Left renal pelvis (tissue), 4 donors: ENCODE results near the gene KIRREL3. TPM values are rescaled to one million over a fixed set of nuclear protein-coding genes. Genes with fewer than 3 reads are reported as not detected.

Experiments used
- DNase-seq, 4 donors: peaks; one replicate each; pipeline ENCODE4 v3.0.0-alpha.2; 2013; ENCODE audit warnings: low read depth in 4 of 4, low spot score in 3 of 4
- polyA plus RNA-seq, 4 donors: library from polyadenylated mRNA; unstranded; fragments of 120-200 nt; gene quantifications; one replicate each; pipeline ENCODE4 v1.2.1, GENCODE V29; 2013; ENCODE audit not compliant: insufficient read length in 4 of 4

The KIRREL3 gene
- polyA plus RNA-seq, 4 donors, result 1.9 to 11.5 (median 2.3) TPM

DNA sequence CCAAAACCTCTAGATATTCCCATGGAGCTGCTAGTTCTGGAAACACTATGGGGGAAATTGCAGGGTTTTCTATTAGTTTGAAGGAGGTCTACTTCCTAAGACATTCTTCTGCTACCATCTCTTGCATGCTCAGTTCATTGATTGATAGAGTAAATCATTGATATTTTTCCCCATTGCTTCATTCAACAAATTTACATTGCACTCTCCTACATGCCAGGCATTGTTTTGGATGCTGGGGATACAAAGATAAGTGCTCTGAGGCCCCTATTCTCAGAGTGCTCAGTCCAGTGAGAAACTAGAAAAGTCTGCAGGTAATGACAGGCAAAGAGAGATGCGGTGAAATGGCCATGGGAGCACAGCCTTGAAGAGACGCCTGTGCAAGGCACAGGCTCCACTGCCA lies 313.1 kb downstream of the KIRREL3 start:
- DNase-seq, result no peak

DNA sequence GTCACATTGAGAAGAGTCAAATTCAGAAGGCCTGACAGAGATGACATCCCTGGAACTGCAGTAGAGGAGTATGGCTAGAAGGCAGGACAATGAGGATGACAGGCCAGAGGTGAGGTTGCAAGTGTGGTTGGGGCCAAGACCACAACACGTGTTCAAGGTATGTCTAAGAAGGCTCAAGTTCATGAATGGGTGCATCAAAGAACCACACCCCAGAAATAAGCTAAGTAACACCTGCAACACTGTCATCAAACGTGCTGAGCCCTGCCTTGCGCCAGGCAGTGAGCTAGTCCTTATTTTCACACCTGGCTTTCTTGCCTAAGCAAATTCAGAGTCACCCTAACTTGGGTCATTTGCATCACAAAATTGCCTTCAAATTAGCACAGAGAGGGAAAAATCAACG lies 313.6 kb downstream of the KIRREL3 start:
- no peak for DNase-seq

DNA sequence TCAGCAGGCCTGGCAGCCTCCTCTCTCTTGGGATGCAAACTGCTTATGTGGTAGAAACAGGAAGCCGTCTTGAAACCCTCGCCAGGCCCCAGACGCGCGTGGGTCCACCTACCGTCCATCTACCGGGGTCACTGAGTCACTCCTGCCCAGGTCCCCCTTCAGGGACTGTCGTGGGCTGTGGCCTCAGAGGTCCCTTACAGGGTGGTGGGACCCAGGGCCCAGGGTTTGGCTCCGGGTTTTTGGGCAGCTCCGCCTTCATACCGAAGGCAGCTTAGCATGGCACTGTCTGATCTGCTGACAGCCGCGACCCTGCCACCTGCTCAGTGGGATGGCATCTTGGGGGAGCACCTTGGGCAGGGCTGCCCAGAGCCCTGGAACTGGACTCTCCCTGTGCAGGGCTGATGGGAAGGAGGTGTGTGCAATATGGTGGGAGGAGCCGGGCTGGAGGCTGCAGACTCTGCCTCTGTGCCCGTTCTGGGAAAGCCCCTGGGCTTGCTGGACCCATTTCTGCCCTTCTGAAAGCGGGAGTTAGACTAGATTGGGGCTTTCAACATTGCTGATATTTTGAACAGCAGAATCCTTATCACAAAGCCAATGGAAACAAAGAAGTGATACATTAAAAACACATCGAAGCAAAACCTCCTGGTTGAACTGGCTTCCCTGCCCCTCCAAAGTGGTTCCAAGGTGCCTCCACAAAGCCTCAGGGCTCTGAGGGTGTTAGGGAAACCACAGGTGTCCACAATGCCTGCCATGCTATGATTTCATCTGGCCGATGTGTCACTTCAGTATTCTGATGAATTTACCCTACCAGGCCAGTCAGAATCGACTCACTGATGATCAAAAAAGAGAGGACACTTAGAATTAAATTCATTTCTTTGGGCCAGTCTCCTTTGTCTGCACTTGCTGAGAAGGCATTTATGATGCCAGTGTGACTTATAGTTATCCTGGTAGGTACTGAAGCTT lies 316.5 kb downstream of the KIRREL3 start:
- DNase-seq, result no peak

DNA sequence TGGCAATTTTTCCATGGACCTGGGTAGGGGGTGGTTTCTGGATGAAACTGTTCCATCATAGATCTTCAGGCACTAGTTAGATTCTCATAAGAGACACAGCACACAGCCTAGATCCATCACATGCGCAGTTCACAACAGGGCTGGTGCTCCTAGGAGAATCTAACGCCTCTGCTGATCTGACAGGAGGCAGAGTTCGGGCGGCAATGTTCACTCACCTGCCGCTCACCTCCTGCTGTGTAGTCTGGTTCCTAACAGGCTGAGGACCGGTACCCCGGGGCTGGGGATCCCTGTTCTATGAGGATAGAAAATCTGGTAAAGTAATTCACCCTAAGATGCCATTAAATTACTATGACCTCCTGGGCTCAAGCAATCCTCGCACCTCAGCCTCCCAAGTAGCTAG lies 318.0 kb downstream of the KIRREL3 start:
- DNase-seq, result no peak

DNA sequence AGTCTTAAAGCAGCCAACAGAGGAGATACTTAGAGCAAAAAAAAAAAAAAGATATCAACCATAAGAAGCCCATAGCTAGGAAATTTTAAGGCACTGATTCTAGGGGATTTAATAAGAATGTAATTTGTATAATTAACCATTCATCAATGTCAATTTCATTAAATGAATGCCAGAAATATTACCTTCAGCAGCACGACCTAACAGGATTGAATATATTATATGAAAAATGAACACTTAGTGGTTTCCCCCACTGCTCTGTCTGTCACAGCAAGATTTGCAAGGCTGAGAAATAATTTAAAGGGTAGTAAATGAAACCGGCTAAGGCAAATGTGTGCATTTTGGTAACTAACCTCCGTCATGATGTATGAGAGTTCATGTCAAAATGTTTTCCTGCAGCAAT lies 319.9 kb downstream of the KIRREL3 start:
- no peak for DNase-seq

DNA sequence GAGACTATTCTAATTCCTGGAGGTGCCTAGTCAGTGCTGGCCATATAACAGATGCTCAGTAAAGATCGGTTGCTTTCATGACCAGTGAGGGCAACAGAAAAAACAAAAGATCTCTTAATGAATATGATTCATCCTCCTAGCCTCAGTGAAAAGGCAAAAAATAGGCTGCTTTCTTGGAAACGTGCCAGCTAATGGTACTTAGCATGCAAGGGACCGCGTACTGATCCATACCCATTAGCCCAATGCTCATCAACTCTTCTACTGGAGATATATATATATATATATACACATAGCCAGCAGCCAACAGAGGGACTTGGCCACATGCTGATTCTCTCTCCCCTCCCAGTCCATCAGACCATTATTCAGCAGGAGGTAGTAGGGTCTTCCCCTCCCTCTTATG lies 320.4 kb downstream of the KIRREL3 start:
- DNase-seq, result no peak

DNA sequence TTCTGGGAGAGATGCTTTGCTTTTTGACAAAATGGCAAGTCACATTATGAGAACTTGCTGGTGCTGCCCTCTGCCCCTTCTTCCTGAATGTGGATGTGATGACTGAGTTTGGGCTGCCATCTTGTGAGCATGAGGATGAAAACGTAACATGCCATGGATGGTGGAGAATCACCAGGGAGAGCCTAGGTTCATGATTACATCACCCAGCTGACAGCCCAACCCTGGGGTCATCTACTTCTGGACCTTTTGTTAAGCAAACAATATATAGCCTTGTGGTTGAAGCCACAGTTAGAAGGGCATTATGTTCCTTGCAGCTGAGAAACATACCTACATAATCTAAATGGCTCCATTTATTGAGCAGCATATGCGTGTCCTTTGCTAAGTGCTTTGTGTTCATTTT lies 321.5 kb downstream of the KIRREL3 start:
- DNase-seq, result no peak

DNA sequence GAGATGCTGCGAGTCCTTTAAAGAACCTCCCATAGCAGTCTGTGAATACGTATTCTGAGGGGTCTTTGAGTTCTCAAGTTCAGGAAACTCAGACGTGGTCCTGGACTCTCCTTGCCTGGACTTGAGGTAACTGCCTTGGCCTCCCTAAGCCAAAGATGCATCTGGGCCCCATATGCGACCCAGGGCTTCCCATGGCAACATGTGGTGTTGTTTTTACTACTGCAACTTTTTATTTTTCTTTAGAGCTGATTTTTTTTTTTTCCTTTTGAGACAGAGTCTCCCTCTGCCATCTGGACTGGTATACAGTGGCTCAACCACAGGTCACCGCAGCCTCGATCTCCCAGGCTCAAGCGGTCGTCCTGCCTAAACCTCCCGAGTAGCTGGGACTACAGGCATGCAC lies 324.0 kb downstream of the KIRREL3 start:
- no peak for DNase-seq

DNA sequence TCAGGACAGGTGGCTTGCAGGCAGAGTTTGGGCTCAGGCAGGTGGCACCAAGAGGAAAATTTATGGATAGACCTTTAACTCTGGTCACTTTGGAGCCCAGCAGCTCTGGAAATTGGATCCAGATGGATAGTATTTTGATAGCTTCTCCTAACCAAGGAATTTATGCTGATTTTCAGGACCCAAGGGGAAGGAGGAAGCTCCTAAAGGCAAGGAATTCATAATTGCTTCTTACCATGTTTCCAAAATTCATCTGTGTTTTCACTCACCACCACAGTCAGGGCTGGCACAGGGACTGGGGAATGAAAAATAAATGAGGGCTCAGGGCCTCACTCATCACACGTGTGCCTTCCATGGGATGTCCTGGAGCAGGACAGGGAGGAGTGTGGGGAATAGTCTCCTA lies 327.3 kb downstream of the KIRREL3 start:
- DNase-seq, result no peak

DNA sequence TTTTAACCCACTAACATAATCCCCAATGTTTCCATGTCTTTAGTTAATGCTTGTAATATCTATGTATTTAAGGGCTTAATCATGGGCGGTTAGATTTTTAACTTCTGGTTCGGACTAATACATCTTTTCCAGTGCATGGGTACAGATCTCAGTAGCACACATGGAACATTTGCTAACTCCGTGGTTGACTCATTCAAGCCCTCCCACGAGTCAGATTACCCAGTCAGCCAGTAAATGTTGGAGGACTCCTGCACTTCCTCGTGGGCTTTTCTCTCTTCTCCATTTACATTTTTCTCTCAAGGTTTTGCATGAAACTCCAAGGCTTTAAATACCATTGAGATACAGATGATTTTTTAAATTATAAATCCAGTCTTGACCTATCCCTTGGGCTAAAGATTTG lies 331.2 kb downstream of the KIRREL3 start:
- no peak for DNase-seq

DNA sequence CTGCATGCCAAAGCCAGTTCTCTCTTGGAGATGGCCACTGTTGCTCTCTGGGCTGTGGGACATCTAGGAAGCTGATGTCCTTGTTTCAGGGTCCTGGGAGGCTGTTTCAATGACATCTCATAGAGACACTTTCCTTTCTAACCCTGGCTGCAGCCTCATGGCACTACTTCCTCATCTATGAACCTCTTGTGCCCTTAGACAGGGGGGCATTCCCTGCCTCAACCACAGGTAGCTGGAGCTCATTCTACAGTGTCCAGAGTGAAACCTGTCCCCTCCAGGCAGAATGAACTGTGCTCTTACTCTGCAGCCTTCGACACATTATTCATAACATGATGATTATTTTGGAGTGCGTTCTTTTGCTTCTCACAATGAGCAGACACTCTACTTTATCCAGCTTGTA lies 335.9 kb downstream of the KIRREL3 start:
- no peak for DNase-seq

DNA sequence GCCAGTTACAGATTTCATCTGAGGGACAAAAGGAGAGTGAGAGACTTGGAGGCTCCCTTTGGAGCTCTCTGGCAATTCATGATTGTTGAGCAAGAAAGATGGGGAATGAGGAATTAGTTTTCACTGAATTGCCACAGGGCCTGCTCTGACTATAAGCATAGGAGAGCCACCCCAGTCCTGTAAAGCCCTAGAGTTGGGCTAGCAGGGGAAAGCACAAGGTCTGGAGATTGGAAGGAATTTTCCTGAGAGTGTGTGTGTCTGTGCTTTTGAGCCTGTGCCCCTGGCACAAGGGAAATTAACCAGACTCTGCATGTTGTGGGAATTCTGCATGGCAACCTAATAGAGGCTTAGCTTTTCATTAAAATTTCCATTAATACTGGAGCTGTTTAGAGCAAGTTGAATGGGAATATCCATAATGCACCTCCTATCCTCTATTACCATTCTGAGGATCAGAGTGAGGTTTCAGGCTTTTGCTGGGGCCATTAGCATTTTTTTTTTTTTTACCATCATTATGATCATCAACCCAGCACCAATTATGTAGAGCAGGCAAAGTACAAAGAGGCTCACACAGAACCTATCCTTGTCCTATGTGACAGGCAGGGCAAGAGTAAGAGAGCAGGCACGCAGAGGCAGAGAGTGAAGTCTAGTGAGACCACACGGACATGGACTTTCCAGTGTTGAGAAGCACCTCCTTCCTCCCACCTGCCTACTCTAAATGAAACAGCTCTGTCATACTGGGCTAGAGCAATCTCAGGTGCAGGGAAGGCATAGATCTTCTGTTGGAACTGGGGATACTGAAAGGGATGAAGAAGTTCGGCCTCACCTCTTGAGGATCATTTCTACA lies 336.6 kb downstream of the KIRREL3 start:
- DNase-seq, result no peak

DNA sequence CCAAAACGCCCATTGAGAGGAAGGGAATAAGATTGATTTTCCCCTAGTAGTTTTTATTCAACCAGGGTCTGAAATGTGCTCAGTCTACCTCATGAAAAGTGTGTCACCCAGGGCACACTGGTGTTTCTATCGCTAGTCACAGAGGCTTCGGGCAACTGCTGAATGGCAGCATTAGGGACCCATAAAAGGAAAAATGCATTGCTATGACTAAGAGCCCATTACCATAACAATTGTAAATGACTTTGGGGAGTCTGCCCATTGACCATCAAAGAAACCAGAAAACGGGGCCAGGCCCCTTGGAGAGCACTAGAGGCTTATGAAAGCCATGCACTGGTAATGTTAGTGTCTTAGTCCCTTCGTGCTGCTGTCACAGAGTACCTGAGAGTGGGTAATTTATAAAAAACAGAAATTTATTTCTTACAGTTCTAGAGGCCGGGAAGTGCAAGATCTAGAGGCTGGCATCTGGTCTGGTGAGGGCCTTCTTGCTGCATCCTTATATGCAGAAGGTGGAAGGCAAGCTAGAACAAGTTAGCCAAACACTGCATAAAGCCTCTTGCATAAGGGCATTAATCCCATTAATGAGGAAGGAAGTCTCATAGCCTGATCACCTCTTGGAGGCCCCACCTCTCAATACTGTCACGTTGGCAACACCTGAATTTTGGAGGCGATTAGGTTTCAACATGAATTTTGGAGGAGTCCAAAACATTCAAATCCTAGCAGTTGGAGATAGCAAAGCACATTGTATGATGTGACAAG lies 338.4 kb downstream of the KIRREL3 start:
- DNase-seq, result no peak

DNA sequence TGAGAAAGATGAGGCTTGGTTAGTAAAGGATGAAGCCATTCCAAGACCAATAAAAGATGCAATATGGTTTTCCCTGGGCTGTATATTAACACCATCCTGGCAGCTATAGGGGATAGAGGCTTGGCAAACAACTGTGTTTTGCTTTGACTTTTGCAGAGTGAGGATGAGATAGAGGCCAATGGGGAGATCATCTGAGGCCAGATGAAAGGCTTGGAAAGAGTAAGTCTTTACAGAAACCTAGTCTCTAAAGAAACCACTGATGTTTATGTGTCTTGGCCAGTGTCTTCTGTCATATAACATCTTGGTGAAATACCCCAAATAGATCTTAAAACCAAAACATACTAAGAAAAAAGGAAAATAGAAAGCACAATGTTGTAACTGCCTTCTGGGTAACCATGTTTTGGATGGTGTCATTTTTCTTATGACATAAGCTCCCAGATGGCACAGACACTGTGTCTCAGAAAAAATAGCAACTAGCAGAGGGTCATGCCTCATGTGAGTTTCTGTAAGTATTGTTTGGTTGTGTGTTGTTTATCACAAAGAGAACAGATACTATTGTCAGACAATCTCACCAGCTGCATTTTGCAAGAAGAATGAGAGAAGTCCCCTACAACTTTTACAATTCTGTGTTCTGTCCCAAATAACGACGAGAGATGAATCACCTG lies 339.7 kb downstream of the KIRREL3 start:
- DNase-seq, result no peak

DNA sequence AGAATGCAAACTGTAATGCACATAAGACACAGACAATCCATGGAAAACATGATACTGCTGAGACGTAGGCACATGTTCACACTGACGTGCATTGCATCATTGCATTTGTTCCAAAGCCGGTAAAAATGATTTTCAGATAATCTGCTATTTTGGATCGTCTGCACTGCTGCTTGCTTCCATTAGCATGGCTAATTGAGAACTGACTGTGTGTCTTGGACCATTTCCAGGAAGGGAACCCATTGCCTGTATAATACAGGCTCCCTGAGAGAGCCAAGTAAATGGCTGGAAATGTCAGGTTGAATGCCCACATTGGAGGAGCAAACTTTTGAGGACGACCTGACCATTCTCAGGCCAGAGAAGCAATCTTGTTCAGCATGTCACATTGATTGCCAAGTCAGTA lies 340.2 kb downstream of the KIRREL3 start:
- DNase-seq, result no peak

DNA sequence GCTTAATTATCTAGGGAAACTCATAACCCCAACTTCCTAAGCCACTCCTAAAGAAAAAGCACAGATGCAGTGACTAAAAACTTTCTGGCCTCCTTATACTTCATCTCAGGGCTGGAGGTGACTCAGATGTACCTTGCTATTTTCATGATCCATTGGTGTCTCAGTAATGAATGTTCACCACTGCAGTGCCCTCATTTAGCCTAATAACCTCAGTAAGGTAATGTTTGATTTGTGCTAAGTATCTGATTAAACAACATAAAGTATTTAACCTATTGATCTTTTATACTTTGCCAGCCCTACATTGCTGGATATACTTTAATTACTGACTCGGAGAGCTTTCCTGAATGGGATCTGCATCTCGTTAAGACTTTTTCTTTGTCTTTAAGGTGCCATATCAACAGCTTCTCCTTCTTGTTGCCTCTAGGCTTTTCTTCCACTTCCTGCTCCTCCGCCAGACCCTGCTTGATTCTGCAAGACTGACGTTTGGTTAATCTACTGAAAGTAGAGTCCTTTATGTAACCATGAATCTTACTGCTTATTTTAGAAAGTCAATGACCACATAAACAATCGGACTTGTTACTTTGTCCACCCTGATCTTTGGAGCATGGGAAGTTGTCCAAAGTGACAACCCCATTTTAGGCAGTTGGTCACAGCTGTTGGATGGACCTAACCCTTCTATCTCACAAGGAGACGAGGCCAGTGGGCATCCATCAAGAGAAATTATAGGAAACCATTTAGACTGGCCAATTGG lies 342.1 kb downstream of the KIRREL3 start:
- no peak for DNase-seq

DNA sequence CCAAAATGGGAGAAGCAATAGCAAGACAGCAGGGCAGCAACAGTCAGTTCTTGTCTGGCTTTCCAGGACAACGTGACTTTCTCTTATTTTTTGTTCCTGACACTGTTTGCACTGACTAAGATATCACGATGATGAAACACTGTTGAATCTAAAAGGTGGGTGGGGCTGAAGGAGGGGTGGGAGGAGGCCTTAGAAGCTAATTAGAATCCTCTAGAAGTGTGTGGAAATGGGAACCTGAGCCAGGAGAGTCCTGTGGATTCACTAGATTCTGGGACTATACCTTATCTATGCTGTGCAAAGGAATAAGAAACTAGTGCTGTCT lies 344.8 kb downstream of the KIRREL3 start:
- no peak for DNase-seq

DNA sequence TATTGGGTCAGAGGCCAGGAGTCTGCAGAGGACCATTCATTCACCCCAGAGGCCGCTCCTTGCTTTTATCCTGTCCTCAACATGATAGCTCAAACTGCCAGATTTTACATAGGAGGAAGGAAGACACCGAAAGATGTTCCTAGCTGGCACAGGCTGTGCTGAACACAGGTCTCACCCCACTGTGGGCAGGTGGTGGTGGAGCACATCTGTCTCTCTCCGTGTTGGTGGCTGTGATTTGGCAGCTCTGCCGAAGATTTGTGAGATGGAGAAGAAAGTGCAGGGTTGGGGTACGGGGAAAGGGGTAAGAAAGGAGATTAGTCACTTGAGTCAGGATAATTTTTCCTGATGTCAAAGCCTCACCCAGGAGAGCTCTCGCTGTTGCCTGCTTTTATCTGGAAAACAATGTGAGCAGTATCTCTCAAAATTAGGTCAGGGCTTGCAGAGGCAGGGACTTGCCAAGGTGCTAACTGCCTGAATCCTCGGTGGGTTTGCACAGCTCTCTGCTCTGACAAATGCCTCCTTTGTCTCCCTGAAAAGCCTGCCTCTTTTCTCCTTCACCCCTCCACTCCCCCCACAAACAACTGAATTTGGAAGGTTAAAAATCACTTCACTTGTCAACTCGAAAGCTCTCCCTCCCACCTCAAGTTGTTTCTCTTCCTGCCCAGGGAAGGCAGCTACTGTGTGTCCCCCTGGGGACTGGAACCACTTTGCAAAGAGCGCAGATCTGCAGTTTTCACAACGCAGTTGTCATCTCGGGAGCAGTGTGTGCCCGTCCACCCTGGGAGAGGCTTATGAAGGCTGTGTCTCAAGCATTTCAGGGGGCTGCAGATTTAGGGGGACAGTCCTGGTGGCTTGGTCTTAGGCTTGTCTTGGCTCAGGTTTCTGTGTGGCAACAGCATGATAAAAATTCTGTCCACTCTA lies 345.4 kb downstream of the KIRREL3 start:
- DNase-seq, result no peak

DNA sequence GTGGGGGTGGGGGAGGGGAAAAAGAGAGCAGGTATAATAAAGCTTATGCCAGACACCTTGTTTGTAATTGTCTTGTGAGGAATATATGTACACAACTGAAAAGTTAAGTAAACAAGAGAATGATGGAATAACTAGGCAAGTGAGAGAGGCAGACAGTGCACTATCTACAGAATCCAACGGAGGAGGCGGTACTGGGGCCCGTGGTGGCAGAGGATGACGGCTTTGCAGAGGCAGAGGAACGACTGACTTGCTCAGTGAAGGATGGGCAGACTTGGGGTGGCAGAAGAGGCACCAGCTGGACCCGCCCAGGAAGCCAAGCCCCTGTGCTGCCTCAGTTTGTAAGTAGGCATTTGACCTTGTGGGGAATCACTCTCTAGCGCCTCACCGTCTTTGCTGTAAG lies 347.5 kb downstream of the KIRREL3 start:
- no peak for DNase-seq
